Endothelial cell (in vitro differentiated cells): Measurements from ENCODE around the gene FAM177A1. TPM values are rescaled to one million over a fixed set of nuclear protein-coding genes. Genes with fewer than 3 reads are reported as not detected.

Experiments
- DNase-seq: peaks from one replicate; pipeline ENCODE4 v3.0.0; 2021; ENCODE audit warnings: low spot score
- H3K27ac Mint-ChIP-seq: one replicate; pipeline ENCODE4 v1.8.0; 2021; ENCODE audit warnings: mixed read lengths, inconsistent platforms; ENCODE audit not compliant: unreplicated experiment
- H3K27me3 Mint-ChIP-seq: one replicate; pipeline ENCODE4 v1.8.0; 2021; ENCODE audit warnings: mild to moderate bottlenecking, moderate library complexity, mixed read lengths, inconsistent platforms; ENCODE audit not compliant: unreplicated experiment
- H3K36me3 Mint-ChIP-seq: one replicate; pipeline ENCODE4 v1.8.0; 2021; ENCODE audit warnings: mild to moderate bottlenecking, low read depth, mixed read lengths, inconsistent platforms; ENCODE audit not compliant: unreplicated experiment
- H3K4me1 Mint-ChIP-seq: one replicate; pipeline ENCODE4 v1.8.0; 2021; ENCODE audit warnings: mild to moderate bottlenecking, mixed read lengths, inconsistent platforms; ENCODE audit not compliant: unreplicated experiment
- H3K4me3 Mint-ChIP-seq: one replicate; pipeline ENCODE4 v1.8.0; 2021; ENCODE audit warnings: mild to moderate bottlenecking, mixed read lengths, inconsistent platforms; ENCODE audit not compliant: unreplicated experiment
- H3K9me3 Mint-ChIP-seq: one replicate; pipeline ENCODE4 v1.8.0; 2021; ENCODE audit warnings: mixed read lengths, inconsistent platforms; ENCODE audit not compliant: unreplicated experiment
- CTCF ChIP-seq: fragments of 200-600 bp; sonication (generic); IDR thresholded peaks from one replicate; pipeline ENCODE4 v1.5.0; 2021; ENCODE audit warnings: antibody characterized with exemption; ENCODE audit not compliant: unreplicated experiment
- total RNA-seq: library from RNA; stranded (reverse); fragmentation: NEBNext Ultra II Directional; extraction: Animal tissue kit (Norgen Biotek cat#: 25700); gene quantifications from one replicate; pipeline ENCODE4 v1.2.1, GENCODE V29; 2021; ENCODE audit not compliant: unreplicated experiment

FAM177A1 gene
- total RNA-seq, 1 donor from 2014 or later, result 25.6 TPM

- H3K9me3 Mint-ChIP-seq, result no peaks in the 10 kb centered on the region
- no peak overlapping the region for H3K4me3 Mint-ChIP-seq
Observed at GRCh38 chr14:35124127-35124526, 78.1 kb downstream of the FAM177A1 start.

More at GRCh38 chr14:35124127-35124526, 78.1 kb downstream of the FAM177A1 start:
- Mint-ChIP-seq H3K36me3 (peaks cover 8% of the 10 kb centered on the region), H3K4me1 (peaks cover 43% of the 10 kb centered on the region), H3K27me3 (peaks cover 9% of the 10 kb centered on the region), H3K27ac (peak overlapping the region; percentile 100)
- DNase-seq, result no peak
- TF ChIP-seq CTCF, result no peak

Other genes with a start within 250 kb of the FAM177A1 start
- 27.2 TPM for gene BAZ1A, start 170.9 kb upstream of the FAM177A1 start, total RNA-seq
- 47.7 TPM for gene SRP54, start 63.3 kb upstream of the FAM177A1 start, total RNA-seq
- gene PPP2R3C, start 75.7 kb downstream of the FAM177A1 start, total RNA-seq, result 29.1 TPM
- 56.6 TPM for gene PRORP, start 76.3 kb downstream of the FAM177A1 start, total RNA-seq
- 160 TPM for gene PSMA6, start 246.1 kb downstream of the FAM177A1 start, total RNA-seq